GM18511 (cell line): Measurements from ENCODE around the gene NFIX.

Source experiments
- ATAC-seq: cut with Tn5 transposase; IDR thresholded peaks from one replicate; pipeline ENCODE4 v1.9.1; 2021; ENCODE audit warnings: mild to moderate bottlenecking, moderate library complexity; ENCODE audit not compliant: unreplicated experiment

Gene NFIX

GRCh38 chr19:13053238-13053637 lies 58.0 kb downstream of the NFIX start:
- no peak for ATAC-seq

GRCh38 chr19:13053761-13054625 lies 58.7 kb downstream of the NFIX start:
- no peak for ATAC-seq

- no peak for ATAC-seq
These were observed 59.4 kb downstream of the NFIX start for GRCh38 chr19:13054626-13055212.

- no peak for ATAC-seq
These were observed 60.2 kb downstream of the NFIX start for GRCh38 chr19:13055213-13056051.

GRCh38 chr19:13056052-13056660 lies 60.9 kb downstream of the NFIX start:
- ATAC-seq: no peak

GRCh38 chr19:13057147-13057572 lies 61.9 kb downstream of the NFIX start:
- no peak for ATAC-seq

- ATAC-seq: no peak
These were observed 62.5 kb downstream of the NFIX start for GRCh38 chr19:13057744-13058143.

- no peak for ATAC-seq
These were observed 63.8 kb downstream of the NFIX start for GRCh38 chr19:13058951-13059660.

- no peak for ATAC-seq
These were observed 65.1 kb downstream of the NFIX start for GRCh38 chr19:13060233-13060963.

GRCh38 chr19:13060964-13061927 lies 66.0 kb downstream of the NFIX start:
- ATAC-seq: peak; percentile 54

- ATAC-seq: no peak
These were observed 67.0 kb downstream of the NFIX start for GRCh38 chr19:13062317-13062716.

GRCh38 chr19:13063461-13064091 lies 68.3 kb downstream of the NFIX start:
- ATAC-seq: no peak

GRCh38 chr19:13064092-13064489 lies 68.8 kb downstream of the NFIX start:
- no peak for ATAC-seq

- ATAC-seq: no peak
These were observed 71.0 kb downstream of the NFIX start for GRCh38 chr19:13066226-13066625.

GRCh38 chr19:13066933-13067807 lies 71.9 kb downstream of the NFIX start:
- ATAC-seq: no peak

GRCh38 chr19:13068085-13068846 lies 73.0 kb downstream of the NFIX start:
- ATAC-seq: no peak
